GM21381 (cell line): ENCODE results near the gene MCUR1.
"Not testable (repeated sequence)": the region's sequence is repeated elsewhere in the genome, so short reads cannot be mapped to it uniquely, and the experiment has no call there.

Source experiments
- ATAC-seq: cut with Tn5 transposase; IDR thresholded peaks from one replicate; pipeline ENCODE4 v1.9.1; 2021; ENCODE audit warnings: mild to moderate bottlenecking, moderate library complexity; ENCODE audit not compliant: unreplicated experiment

Gene MCUR1

GRCh38 chr6:13780162-13780561 lies 34.2 kb downstream of the MCUR1 start:
- ATAC-seq, result not testable (repeated sequence)

GRCh38 chr6:13778028-13778427 lies 36.3 kb downstream of the MCUR1 start:
- ATAC-seq, result no peak

GRCh38 chr6:13776602-13777001 lies 37.8 kb downstream of the MCUR1 start:
- no peak for ATAC-seq

DNA sequence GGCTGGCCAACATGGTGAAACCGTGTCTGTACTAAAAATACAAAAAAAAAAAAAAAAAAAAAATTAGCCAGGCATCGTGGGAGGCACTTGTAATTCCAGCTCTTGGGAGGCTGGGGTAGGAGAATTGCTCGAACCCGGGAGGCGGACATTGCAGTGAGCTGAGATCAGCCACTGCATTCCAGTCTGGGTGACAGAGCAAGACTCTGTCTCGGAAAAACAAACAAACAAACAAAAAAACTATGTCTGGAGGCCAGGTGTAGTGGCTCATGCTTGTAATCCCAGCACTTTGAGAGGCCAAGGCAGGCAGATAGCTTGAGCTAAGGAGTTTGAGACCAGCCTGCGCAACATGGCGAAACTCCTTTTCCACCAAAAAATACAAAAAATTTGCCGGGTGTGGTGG lies 38.9 kb downstream of the MCUR1 start:
- ATAC-seq, result not testable (repeated sequence)

DNA sequence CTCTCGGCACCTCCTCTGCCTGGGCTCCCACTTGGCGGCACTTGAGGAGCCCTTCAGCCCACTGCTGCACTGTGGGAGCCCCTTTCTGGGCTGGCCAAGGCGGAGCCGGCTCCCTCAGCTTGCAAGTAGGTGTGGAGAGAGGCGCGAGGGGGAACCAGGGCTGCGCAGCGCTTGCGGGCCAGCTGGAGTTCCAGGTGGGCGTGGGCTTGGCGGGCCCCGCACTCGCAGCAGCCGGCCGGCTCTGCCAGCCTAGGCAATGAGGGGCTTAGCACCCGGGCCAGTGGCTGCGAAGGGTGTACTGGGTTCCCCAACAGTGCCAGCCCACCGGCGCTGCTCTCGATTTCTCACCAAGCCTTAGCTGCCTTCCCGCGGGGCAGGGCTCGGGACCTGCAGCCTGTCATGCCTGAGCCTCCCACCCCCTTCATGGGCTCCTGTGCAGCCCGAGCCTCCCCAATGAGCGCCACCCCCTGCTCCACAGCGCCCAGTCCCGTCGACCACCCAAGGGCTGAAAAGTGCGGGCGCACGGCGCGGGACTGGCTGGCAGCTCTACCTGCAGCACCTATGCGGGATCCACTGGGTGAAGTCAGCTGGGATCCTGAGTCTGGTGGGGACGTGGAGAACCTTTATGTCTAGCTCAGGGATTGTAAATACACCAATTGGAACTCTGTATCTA lies 41.9 kb downstream of the MCUR1 start:
- ATAC-seq, result not testable (repeated sequence)

- ATAC-seq, result no peak
Measured at GRCh38 chr6:13769655-13770053, 44.7 kb downstream of the MCUR1 start.

GRCh38 chr6:13769034-13769654 lies 45.2 kb downstream of the MCUR1 start:
- no peak for ATAC-seq

DNA sequence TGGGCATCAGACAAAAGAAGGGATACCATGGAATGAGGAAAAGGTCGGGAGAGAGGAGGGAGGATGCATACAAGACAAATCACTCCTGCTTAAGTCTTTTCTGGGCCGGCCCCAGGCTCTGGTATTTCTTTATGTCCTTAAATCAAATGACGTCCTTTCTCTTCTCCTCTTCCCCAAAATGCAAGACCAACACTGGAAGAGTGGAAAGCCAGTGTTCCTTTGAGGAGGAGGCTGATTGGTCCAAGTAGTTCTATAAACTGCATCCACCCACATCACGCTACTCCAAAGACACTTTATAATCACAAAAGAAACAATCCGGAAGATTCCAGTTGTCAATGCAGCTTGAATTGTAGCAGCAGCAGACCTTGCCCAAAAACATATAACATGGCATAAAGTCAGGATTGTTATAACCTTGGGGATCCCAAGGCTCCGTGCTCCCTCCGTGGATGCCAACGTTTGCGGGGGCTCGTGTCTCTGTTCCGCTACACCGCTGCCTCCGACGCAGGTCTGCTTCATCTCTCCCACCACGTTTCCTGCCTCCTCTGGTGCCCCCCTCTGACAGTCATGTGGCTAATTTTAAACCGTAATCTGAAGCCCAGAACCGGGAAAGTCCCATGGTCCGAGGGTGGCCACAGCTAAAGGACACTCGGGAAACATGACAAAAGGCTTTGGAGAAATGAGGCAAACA lies 47.1 kb downstream of the MCUR1 start:
- no peak for ATAC-seq

DNA sequence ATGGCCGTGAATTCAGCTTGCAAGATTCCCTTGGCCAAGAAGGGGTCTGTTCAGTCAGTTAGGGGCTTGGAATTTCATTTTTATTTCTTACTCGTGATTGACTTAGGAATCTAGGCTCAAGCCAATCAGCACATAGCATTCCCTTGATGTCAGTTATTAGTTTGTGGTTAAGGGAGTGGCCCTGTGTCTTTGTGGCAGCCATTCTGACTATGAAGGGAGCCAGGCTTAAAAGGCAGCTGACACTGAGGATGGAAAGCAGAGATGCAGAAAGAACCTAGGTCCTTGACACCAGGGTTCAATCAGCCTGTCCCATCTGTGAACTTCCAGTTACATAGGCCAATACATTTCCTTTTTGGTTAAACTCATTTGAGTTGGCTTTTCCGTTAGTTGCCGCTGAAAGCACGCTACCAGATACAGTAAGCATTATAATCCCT lies 48.1 kb downstream of the MCUR1 start:
- no peak for ATAC-seq

- no peak for ATAC-seq
Measured at GRCh38 chr6:13765570-13765969, 48.8 kb downstream of the MCUR1 start.

GRCh38 chr6:13764996-13765395 lies 49.4 kb downstream of the MCUR1 start:
- ATAC-seq, result no peak

DNA sequence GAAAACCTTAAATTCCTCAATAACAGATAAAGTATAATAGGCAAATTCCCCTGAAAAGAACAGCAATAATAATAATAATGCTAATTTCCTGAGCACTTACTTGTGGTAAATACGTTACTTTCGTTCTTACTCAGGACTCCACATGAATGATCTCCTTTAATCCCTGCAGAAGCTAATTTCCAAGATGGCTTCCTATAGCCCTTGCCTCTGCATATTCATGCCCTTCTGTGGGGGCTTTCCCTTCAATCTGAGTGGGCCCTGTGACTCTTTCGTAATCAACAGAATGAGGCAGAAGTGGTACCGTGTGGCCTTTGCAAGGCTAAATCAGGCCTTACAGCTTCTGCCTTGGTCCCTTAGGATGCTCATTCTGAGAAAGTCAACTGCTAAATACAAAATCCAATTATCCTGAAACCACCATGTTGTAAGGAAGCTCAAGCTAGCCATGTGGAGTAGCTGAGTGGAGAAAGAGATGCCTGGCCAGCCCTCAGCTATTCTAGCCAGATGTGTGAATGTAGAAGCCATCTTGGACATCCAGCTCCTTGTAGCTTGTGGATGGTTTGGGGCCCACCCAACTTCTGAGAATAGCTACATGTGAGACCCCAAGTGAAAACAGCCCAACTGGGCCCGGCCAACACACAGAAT lies 50.5 kb downstream of the MCUR1 start:
- no peak for ATAC-seq

DNA sequence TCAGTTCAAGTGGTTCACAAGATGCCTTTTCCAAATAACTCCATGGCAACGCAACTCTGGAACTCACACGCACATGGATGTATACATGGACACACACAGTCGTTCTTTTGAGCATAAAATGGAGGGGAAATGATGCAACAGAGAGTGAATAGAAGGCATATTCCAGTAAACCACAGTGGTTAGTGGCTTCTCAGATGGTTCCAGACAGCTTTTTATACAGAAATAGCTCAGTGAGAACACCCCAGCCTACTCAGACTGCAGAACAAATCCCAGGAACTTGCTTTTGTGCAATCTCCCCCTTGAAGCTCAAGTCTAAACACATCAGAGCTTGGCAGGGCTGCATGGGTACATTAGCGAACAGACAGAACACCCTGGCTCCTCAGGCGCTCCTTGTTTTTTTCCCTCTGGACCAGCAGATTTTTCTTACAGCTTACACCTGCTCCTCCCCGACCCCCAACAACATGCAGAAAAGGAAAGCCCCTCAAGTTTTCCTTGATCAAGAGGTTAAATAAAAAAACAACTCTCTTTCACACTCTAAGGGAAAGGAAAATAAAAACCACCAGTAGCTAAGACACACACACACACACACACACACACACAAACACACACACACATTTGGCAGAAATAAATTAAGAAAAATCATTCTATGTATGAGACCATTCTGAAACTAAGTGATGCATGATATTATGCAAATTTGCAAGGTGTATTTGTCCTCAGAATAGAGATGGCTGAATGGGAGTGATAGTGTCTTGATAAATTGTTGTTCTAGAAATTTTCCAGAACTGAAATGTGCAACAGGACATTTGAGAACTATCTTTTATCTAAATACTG lies 51.5 kb downstream of the MCUR1 start:
- ATAC-seq, result no peak

GRCh38 chr6:13761361-13762036 lies 52.9 kb downstream of the MCUR1 start:
- ATAC-seq, result no peak

GRCh38 chr6:13760307-13761304 lies 53.8 kb downstream of the MCUR1 start:
- ATAC-seq, result no peak

GRCh38 chr6:13759025-13759424 lies 55.3 kb downstream of the MCUR1 start:
- no peak for ATAC-seq

DNA sequence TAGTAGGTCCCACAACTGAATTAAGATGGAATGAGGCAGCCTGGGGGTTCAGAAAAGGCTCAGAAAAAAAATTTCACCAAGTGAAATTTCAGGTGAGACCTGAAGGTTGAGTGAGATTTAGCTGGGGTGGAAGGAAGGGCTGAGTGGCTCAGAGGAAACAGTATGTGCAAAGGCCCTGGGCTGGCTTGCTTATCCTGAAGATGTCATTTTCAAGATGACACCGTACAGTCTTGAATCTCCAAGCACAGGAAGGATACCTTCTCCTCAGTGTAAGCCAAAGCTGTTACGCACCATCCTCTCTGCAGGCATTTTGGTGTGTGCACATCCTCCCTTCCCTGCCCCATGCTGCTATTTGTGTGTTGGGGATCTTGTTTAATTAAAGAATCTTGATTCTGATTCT lies 59.7 kb downstream of the MCUR1 start:
- ATAC-seq, result no peak

GRCh38 chr6:13743736-13744127 lies 70.6 kb downstream of the MCUR1 start:
- ATAC-seq, result no peak
